ENCODE measurements around the gene MCM10. TPM values are rescaled to one million over a fixed set of nuclear protein-coding genes. Genes with fewer than 3 reads are reported as not detected.
A peak's percentile ranks its signal among the peaks of the same experiment; 100 is the strongest.

Gene MCM10
- total RNA-seq, 4 donors from 2014 or later: 0.41 to 0.75 (median 0.62) TPM

- intact Hi-C loops (cut with DNase I; ENCODE audit: low total_unique reads) (no loop called here), in situ Hi-C loops (cut with MboI; ENCODE audit: low pct_ligation_motif_present in 1 of 4, low pct_unique_long_range_greater_than_20kb in 1 of 4, low sequenced_read_pairs in 3 of 4) (no loop called here)
- no peak for DNase-seq
- Histone ChIP-seq H3K4me1 (no peaks in the 10 kb centered on the region), H3K27ac (no peak overlapping the region), H3K36me3 (no peaks in the 10 kb centered on the region), H3K27me3 (no peaks in the 10 kb centered on the region), H3K9me3 (no peaks in the 10 kb centered on the region), H3K4me3 (no peak overlapping the region)
- TF ChIP-seq POLR2A (IDR thresholded peaks at IDR 0.05) (no peak), POLR2AphosphoS5 (IDR thresholded peaks at IDR 0.05) (no peak), EP300 (IDR thresholded peaks at IDR 0.05; ENCODE audit: low read depth) (no peak), CTCF (IDR thresholded peaks at IDR 0.05) (no peak)
- 85 to 88% methylated on average over 6 to 7 of the region's 7 CpGs for WGBS, 2 donors (ENCODE audit: low coverage in 1 of 2)
Measured at GRCh38 chr10:13213163-13213562, 51.8 kb downstream of the MCM10 start.

- WGBS, 2 donors (ENCODE audit: low coverage in 1 of 2): 91 to 93% methylated on average over 4 of the region's 4 CpGs
- intact Hi-C loops (cut with DNase I; ENCODE audit: low total_unique reads): no loop called here
- no peak for DNase-seq
Measured at GRCh38 chr10:13218878-13219277, 57.5 kb downstream of the MCM10 start.

GRCh38 chr10:13219685-13220670 is 58.6 kb downstream of the MCM10 start:
- Histone ChIP-seq H3K36me3 (no peaks in the 10 kb centered on the region), H3K4me1 (no peaks in the 10 kb centered on the region), H3K27ac (no peak overlapping the region), H3K9me3 (no peaks in the 10 kb centered on the region), H3K27me3 (no peaks in the 10 kb centered on the region), H3K4me3 (no peak overlapping the region)
- intact Hi-C loops (cut with DNase I; ENCODE audit: low total_unique reads): no loop called here
- in situ Hi-C loops (cut with MboI; ENCODE audit: low pct_ligation_motif_present in 1 of 4, low pct_unique_long_range_greater_than_20kb in 1 of 4, low sequenced_read_pairs in 3 of 4): no loop called here
- WGBS, 2 donors (ENCODE audit: low coverage in 1 of 2): 74 to 80% methylated on average over 5 to 12 of the region's 12 CpGs
- DNase-seq: peak; percentile 15
- TF ChIP-seq POLR2AphosphoS5 (IDR thresholded peaks at IDR 0.05) (no peak), EP300 (IDR thresholded peaks at IDR 0.05; ENCODE audit: low read depth) (no peak), CTCF (IDR thresholded peaks at IDR 0.05) (peak in 2 of 5 experiments; percentile 18 to 21), POLR2A (IDR thresholded peaks at IDR 0.05) (no peak)

More at GRCh38 chr10:13218878-13219277, 57.5 kb downstream of the MCM10 start:
- Histone ChIP-seq H3K27ac (no peak overlapping the region), H3K36me3 (no peaks in the 10 kb centered on the region), H3K4me1 (no peaks in the 10 kb centered on the region), H3K4me3 (no peak overlapping the region), H3K27me3 (no peaks in the 10 kb centered on the region), H3K9me3 (no peaks in the 10 kb centered on the region)
- TF ChIP-seq POLR2AphosphoS5 (IDR thresholded peaks at IDR 0.05) (no peak), CTCF (IDR thresholded peaks at IDR 0.05) (no peak), EP300 (IDR thresholded peaks at IDR 0.05; ENCODE audit: low read depth) (no peak), POLR2A (IDR thresholded peaks at IDR 0.05) (no peak)
- in situ Hi-C loops (cut with MboI; ENCODE audit: low pct_ligation_motif_present in 1 of 4, low pct_unique_long_range_greater_than_20kb in 1 of 4, low sequenced_read_pairs in 3 of 4): no loop called here

- Histone ChIP-seq H3K27me3 (no peaks in the 10 kb centered on the region), H3K9me3 (no peaks in the 10 kb centered on the region), H3K4me3 (no peak overlapping the region), H3K36me3 (no peaks in the 10 kb centered on the region), H3K4me1 (no peaks in the 10 kb centered on the region), H3K27ac (no peak overlapping the region)
- no peak for DNase-seq
- intact Hi-C loops (cut with DNase I; ENCODE audit: low total_unique reads) (no loop called here), in situ Hi-C loops (cut with MboI; ENCODE audit: low pct_ligation_motif_present in 1 of 4, low pct_unique_long_range_greater_than_20kb in 1 of 4, low sequenced_read_pairs in 3 of 4) (no loop called here)
- 86 to 87% methylated on average over 4 to 8 of the region's 8 CpGs for WGBS, 2 donors (ENCODE audit: low coverage in 1 of 2)
- no peak for TF ChIP-seq POLR2AphosphoS5 (IDR thresholded peaks at IDR 0.05)
- no peak for TF ChIP-seq POLR2A (IDR thresholded peaks at IDR 0.05)
- TF ChIP-seq CTCF (IDR thresholded peaks at IDR 0.05): no peak
- no peak for TF ChIP-seq EP300 (IDR thresholded peaks at IDR 0.05; ENCODE audit: low read depth)
Measured at GRCh38 chr10:13221572-13221971, 60.2 kb downstream of the MCM10 start.
